RWPE1 (cell line): ENCODE data around the gene THAP12.

Source experiments
- CTCF ChIA-PET: fragments of 350-600 bp; sonication (Branson Sonifier 250); formaldehyde crosslinking; extraction: SDS; loops from one replicate; lab custom pipeline; 2021; lab: Yijun Ruan, JAX
- POLR2A ChIA-PET: fragments of 400-600 bp; formaldehyde crosslinking; extraction: SDS; loops from one replicate; lab custom pipeline; 2020; ENCODE audit warnings: antibody characterized with exemption; ENCODE audit not compliant: low non-redundant PET; lab: Yijun Ruan, JAX
- DNase-seq: peaks from one replicate; pipeline ENCODE4 v3.0.0; 2012; ENCODE audit warnings: low spot score
- H3K27ac ChIP-seq: fragments of 450-650 bp; 2 replicates; pipeline ENCODE4 v1.5.1; 2017
- CTCF ChIP-seq: fragments of 450-650 bp; conservative IDR thresholded peaks from 2 replicates; pipeline ENCODE4 v1.5.1; 2017; ENCODE audit warnings: low read depth, mild to moderate bottlenecking

The THAP12 gene

GRCh38 chr11:76369406-76369805 lies 11.5 kb downstream of the THAP12 start:
- ChIA-PET POLR2A (no interaction called here), CTCF (no interaction called here)
- no peak for TF ChIP-seq CTCF
- no peak for DNase-seq
- H3K27ac ChIP-seq: no peak overlapping the region

GRCh38 chr11:76368490-76368889 lies 12.4 kb downstream of the THAP12 start:
- POLR2A ChIA-PET: no interaction called here

GRCh38 chr11:76365038-76365679 lies 15.8 kb downstream of the THAP12 start:
- ChIA-PET POLR2A (no interaction called here), CTCF (no interaction called here)
- no peak for DNase-seq
- no peak overlapping the region for H3K27ac ChIP-seq
- TF ChIP-seq CTCF: no peak

More at GRCh38 chr11:76368490-76368889, 12.4 kb downstream of the THAP12 start:
- no peak for DNase-seq
- no peak for TF ChIP-seq CTCF
- CTCF ChIA-PET: no interaction called here
- H3K27ac ChIP-seq: no peak overlapping the region

DNA sequence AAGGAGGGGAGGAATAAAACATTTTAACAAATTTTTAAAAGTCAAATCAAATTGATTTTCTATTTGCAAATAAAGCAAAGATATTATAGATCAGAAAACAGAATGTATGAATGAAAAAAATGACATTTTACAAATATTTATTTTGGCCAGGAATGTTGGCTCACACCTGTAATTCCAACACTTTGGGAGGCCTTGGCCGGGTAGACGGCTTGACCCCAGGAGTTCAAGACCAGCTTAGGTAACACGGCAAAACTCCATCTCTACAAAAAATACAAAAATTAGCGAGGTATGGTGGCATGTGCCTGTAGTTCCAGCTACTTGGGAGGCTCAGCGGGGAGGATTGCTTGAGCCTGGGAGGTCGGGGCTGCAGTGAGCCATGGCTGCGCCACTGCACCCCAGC lies 18.2 kb downstream of the THAP12 start:
- ChIA-PET POLR2A (no interaction called here), CTCF (interaction anchor here (0.7 kb wide), 1 partner anchor 467 kb away, joined by 3 read pairs; no protein-coding TSS in a partner anchor)
- no peak for DNase-seq
- H3K27ac ChIP-seq: no peak overlapping the region
- no peak for TF ChIP-seq CTCF

GRCh38 chr11:76361776-76362175 lies 19.2 kb downstream of the THAP12 start:
- POLR2A ChIA-PET: no interaction called here
- TF ChIP-seq CTCF: no peak

DNA sequence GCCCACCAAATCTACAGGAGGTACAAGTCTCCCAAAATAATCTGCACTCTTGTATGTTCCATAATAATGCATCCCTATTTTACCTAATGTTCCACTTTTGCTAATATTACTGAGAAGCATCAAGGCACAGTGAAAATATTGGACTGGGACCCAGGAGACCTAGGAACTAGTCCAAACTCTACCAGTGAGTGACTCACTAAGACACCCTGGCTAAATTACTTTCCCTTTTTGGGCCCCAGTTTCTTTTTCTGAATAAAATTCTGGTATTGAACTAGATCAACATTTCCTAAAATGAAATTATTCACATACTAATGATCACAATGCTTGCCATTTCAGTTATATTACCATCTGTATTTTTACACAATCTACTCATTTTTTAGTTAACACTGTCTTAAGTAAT lies 19.6 kb downstream of the THAP12 start:
- TF ChIP-seq CTCF: no peak
- ChIA-PET CTCF (no interaction called here), POLR2A (no interaction called here)
- H3K27ac ChIP-seq: no peak overlapping the region
- DNase-seq: no peak

More at GRCh38 chr11:76361776-76362175, 19.2 kb downstream of the THAP12 start:
- CTCF ChIA-PET: no interaction called here
- H3K27ac ChIP-seq: no peak overlapping the region
- DNase-seq: no peak
